ENCODE data around the gene MICAL2.

MICAL2 gene

DNA sequence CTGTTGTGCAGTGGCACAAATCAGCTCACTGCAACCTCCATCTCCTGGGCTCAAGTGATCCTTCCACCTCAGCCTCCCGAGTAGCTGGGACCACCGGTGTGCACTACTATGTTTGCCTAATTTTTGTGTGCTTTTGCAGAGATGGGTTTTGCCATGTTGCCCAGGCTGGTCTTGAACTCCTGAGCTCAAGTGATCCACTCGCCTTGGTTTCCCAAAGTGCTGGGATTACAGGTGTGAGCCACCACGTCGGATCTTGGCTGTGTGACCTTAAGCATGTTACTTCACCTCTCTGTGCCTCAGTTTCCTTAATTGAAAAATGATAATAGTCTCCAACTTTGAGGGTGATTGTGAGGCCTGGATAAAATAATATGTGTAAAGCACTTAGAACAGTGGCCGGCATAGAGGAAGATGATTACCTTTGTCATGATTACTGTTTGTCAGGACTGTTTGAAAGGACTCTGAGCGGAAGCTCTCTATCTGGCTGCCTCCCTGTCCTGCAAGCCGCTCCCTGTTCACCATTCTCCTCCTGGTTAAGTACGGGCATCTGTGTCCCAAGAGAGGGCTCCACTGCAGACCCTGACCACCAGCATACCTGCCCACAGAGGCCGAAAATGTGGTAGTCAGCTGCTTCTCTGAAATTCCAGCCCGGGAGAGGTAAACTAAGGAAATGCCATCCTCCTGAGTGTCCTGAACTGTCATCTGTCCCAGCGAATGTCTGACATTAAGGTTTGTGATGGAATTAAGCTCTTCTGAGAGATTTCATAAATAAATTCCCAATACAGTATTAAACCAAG is 73.6 kb downstream of the MICAL2 start:
- H3K4me3 ChIP-seq (ENCODE audit: low read depth, low read length) = no peak overlapping the region
- DNase-seq (ENCODE audit: low read depth) = no peak
- TF ChIP-seq, protein P1, sequence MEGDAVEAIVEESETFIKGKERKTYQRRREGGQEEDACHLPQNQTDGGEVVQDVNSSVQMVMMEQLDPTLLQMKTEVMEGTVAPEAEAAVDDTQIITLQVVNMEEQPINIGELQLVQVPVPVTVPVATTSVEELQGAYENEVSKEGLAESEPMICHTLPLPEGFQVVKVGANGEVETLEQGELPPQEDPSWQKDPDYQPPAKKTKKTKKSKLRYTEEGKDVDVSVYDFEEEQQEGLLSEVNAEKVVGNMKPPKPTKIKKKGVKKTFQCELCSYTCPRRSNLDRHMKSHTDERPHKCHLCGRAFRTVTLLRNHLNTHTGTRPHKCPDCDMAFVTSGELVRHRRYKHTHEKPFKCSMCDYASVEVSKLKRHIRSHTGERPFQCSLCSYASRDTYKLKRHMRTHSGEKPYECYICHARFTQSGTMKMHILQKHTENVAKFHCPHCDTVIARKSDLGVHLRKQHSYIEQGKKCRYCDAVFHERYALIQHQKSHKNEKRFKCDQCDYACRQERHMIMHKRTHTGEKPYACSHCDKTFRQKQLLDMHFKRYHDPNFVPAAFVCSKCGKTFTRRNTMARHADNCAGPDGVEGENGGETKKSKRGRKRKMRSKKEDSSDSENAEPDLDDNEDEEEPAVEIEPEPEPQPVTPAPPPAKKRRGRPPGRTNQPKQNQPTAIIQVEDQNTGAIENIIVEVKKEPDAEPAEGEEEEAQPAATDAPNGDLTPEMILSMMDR (IDR thresholded peaks at IDR 0.05; ENCODE audit: low read depth, low read length, missing control alignments) = no peak

DNA sequence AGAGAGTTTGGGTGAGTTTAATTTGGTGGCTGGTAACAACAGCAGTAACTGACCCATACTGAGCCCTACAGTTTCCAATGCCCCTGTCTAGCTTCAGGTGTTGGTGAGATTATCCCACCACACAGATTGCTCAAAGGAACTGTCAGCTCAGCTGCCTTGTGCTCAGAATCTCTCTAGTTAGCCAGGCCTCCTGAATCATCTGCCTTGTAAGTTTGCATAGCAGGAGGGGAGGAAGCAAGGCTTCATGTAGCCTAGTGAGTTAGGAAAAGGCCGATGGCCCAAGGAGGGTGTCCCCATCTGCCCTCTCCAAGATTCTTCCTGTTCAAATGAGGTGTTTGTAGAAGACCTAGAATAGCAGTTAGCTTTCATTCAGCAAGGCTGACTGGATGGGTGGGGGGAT is 74.3 kb downstream of the MICAL2 start:
- DNase-seq (ENCODE audit: low read depth) = no peak
- TF ChIP-seq, protein P1 (IDR thresholded peaks at IDR 0.05; ENCODE audit: low read depth, low read length, missing control alignments) = no peak
- H3K4me3 ChIP-seq (ENCODE audit: low read depth, low read length) = no peak overlapping the region

DNA sequence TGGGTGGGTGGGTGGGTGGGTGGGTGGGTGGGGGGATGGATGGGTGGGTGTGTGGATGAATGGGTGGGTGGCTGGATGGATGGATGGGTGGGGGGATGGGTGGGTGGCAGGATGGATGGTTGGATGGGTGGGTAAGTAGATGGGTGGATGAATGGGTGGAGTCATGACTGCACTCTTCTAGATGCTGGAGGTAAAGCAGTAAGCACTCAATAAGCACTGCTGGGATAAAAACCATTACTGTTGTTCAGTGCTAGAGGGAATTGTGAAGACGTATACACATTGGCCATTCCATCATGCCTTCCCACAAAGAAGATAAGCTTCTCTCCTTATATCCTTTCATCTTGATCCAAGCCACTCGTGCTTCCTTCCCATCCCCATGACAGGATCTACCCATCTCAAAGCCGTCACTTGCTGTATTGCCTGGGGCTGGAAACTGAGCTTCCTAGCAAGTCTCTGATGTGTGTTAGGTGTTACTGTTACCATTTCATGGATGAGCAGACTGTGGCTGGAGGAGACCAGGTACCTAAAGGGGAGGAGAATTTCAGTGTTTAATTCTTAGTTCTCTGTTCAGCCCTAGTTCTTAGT is 74.8 kb downstream of the MICAL2 start:
- no peak overlapping the region for H3K4me3 ChIP-seq (ENCODE audit: low read depth, low read length)
- DNase-seq (ENCODE audit: low read depth) = no peak
- TF ChIP-seq, protein P1 (IDR thresholded peaks at IDR 0.05; ENCODE audit: low read depth, low read length, missing control alignments) = no peak

DNA sequence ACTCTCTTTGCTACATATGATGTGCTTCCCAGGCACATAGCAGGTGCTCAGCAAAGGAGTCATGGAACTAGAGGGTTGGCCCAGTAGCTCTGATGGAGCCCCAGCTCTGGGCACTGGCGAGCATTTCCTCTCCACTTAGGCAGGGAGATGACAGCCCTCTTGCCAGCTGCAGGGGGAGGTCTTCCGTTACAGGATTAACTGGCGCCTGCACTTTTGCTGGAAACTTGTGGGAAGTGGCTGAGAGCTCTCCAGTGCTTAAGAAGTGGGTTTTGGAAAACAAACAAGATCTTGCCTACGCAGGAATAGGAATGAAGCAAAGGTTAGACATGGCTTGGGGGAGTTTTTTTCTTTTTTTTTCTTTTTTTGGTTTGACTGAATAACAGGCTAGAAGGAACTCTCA is 75.5 kb downstream of the MICAL2 start:
- TF ChIP-seq, protein P1 (IDR thresholded peaks at IDR 0.05; ENCODE audit: low read depth, low read length, missing control alignments) = no peak
- no peak overlapping the region for H3K4me3 ChIP-seq (ENCODE audit: low read depth, low read length)
- DNase-seq (ENCODE audit: low read depth) = no peak

DNA sequence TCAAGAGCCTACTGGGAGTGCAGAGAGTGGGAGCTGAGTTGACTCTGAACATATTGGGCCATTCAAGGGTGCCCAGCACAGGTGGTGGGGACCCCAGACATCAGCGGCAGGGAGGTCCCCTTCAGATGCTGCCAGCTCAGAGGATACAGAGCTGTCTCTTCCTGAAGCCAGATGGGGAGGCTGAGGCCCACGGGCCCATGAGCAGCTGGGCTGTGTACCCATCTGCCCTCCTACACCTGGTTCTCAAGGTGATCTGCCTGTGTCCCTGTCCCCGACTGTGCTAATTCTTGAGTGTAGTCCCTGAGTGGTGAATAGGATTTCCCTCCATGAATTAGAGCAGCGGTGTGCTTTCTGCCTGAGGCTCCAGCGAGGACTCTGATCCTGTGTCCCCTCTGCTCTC is 76.3 kb downstream of the MICAL2 start:
- TF ChIP-seq, protein P1 (IDR thresholded peaks at IDR 0.05; ENCODE audit: low read depth, low read length, missing control alignments) = no peak
- no peak for DNase-seq (ENCODE audit: low read depth)
- H3K4me3 ChIP-seq (ENCODE audit: low read depth, low read length) = no peak overlapping the region

DNA sequence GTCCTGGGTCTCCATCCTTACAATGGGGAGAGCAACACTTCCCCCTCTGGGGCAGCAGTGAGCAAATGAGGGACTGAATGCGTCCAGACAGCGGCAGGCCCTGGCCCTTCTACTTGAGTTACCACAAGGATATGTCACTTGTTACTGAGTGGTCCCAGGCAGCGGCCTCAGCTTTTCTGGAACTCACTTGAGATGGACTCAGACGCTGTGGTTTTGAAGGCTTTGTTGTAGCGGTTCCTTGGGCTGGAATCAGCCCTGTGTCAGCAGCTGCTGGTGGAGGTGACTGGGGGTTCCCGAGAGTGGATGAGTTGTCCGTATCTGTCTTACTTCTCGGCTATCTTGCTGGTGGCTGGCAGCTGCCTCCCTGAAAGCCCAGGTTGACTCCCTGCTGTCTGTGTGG is 77.0 kb downstream of the MICAL2 start:
- DNase-seq (ENCODE audit: low read depth) = no peak
- TF ChIP-seq, protein P1 (IDR thresholded peaks at IDR 0.05; ENCODE audit: low read depth, low read length, missing control alignments) = no peak
- no peak overlapping the region for H3K4me3 ChIP-seq (ENCODE audit: low read depth, low read length)

Data from GM12864 (cell line).